Gastroesophageal sphincter (tissue), 4 donors: Measurements from ENCODE around the gene ECI1. TPM values are rescaled to one million over a fixed set of nuclear protein-coding genes. Genes with fewer than 3 reads are reported as not detected.
A peak's percentile ranks its signal among the peaks of the same experiment; 100 is the strongest.

Source experiments
- ATAC-seq: fragments of 150-250 bp; one replicate; pipeline ENCODE4 v1.9.1; 2016; ENCODE audit warnings: mild to moderate bottlenecking, moderate library complexity
- H3K27ac ChIP-seq, 4 donors: fragments of 200-600 bp; sonication (generic) in 3 of 4; 1 replicate in 3 of 4; 2 replicates in 1 of 4; pipeline ENCODE4 v1.5.1; 2016 to 2019
- H3K27me3 ChIP-seq: fragments of 200-600 bp; sonication (generic); one replicate; pipeline ENCODE4 v1.5.1; 2019
- H3K36me3 ChIP-seq, 2 donors: fragments of 200-600 bp; sonication (generic); one replicate each; pipeline ENCODE4 v1.5.1; 2019; ENCODE audit warnings: control low read depth in 1 of 2
- H3K4me1 ChIP-seq, 3 donors: fragments of 200-600 bp; sonication (generic); 1 replicate in 2 of 3; 2 replicates in 1 of 3; pipeline ENCODE4 v1.5.1; 2016 to 2019; ENCODE audit warnings: control low read depth in 2 of 3
- H3K4me3 ChIP-seq, 2 donors: fragments of 200-600 bp; sonication (generic); one replicate each; pipeline ENCODE4 v1.5.1; 2019; ENCODE audit warnings: mild to moderate bottlenecking in 1 of 2, moderate library complexity in 1 of 2
- H3K9me3 ChIP-seq, 3 donors: fragments of 200-600 bp; sonication (generic); one replicate each; pipeline ENCODE4 v1.5.1; 2017 to 2019; ENCODE audit warnings: control low read depth in 2 of 3
- CTCF ChIP-seq, 4 experiments: fragments of 200-600 bp in 2 of 4; fragments of 450-650 bp in 2 of 4; sonication (generic) in 1 of 4; IDR thresholded peaks; one replicate each; pipeline ENCODE4 v1.5.1; 2017 to 2019; ENCODE audit warnings: antibody characterized with exemption in 4 of 4, mild to moderate bottlenecking in 2 of 4, moderate library complexity in 2 of 4
- EP300 ChIP-seq: sonication (generic); formaldehyde crosslinking; IDR thresholded peaks from one replicate; pipeline ENCODE4 v1.6.1; 2017; ENCODE audit warnings: antibody characterized with exemption, mild to moderate bottlenecking
- POLR2A ChIP-seq, 2 donors: fragments of 450-650 bp; IDR thresholded peaks; one replicate each; pipeline ENCODE4 v1.6.1; 2017; ENCODE audit warnings: antibody characterized with exemption in 2 of 2, mild to moderate bottlenecking in 2 of 2, moderate library complexity in 1 of 2
- POLR2AphosphoS5 ChIP-seq: sonication (generic); formaldehyde crosslinking; IDR thresholded peaks from one replicate; pipeline ENCODE4 v1.6.1; 2017; ENCODE audit warnings: antibody characterized with exemption
- WGBS, 2 donors: methylation state at CpG; one replicate each; pipeline ENCODE4 v1.1.5; 2018; ENCODE audit warnings: low coverage in 1 of 2; 5-methylcytosine and 5-hydroxymethylcytosine counted together
- total RNA-seq, 4 donors: library from RNA; depleted of rRNA; stranded (reverse); fragments of >200 nt; gene quantifications; one replicate each; pipeline ENCODE4 v1.1.0, GENCODE V29; 2016

The ECI1 gene
- total RNA-seq, 4 donors from 2014 or later: 41.9 to 85.1 (median 73.8) TPM

DNA sequence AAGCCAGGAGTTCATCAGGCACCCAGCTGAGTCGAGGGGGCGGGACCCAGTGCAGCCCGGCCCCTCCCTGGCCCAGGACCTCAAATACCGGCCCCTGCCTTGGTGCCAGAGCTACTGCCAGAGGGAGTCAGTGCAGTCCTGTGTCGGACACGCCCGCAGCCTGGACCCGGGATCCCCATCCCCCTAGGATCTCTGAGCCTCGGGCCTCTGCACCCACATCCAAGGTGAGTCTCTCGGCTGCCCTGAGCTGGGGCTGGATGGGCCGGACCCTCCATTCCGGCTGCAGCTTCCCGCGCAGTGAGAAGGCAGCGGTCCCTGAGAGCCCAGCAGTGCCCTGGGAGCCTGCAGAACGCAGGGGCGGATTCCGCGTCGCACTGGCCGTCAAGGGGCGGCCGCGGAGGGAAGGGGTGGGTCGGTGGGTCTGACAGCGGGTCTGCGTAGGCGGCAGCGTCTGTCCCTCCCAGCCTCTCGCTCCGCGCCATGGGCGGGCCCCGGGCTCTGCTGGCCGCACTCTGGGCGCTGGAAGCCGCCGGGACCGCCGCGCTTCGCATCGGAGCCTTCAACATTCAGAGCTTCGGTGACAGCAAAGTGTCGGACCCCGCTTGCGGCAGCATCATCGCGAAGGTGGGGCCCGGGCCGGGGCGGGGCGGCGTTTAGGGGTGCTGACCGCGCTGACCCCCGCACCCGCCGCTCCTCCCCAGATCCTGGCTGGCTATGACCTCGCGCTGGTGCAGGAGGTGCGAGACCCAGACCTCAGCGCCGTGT lies 14.9 kb downstream of the ECI1 start, which contains the start of gene DNASE1L2:
DNASE1L2 (plus strand) TSS at position 108 of the 765 bp plus-strand sequence; CDS start at position 481, 373 bp downstream.
- Histone ChIP-seq H3K9me3 (no peaks in the 10 kb centered on the region), H3K36me3 (peaks cover 0 to 64% of the 10 kb centered on the region in 2 donors), H3K27me3 (peaks cover 65% of the 10 kb centered on the region), H3K4me3 (peak within 1 kb of the TSS in 1 of 2 donors; percentile 38), H3K27ac (no peak within 1 kb of the TSS), H3K4me1 (peaks cover 6 to 28% (median 17%) of the 10 kb centered on the region in 3 donors)
- ATAC-seq: peak; percentile 26
- WGBS, 2 donors: no CpG with 5 or more reads among the region's 64 CpGs
- peak; percentile 20 for TF ChIP-seq POLR2AphosphoS5
- TF ChIP-seq EP300: no peak

DNA sequence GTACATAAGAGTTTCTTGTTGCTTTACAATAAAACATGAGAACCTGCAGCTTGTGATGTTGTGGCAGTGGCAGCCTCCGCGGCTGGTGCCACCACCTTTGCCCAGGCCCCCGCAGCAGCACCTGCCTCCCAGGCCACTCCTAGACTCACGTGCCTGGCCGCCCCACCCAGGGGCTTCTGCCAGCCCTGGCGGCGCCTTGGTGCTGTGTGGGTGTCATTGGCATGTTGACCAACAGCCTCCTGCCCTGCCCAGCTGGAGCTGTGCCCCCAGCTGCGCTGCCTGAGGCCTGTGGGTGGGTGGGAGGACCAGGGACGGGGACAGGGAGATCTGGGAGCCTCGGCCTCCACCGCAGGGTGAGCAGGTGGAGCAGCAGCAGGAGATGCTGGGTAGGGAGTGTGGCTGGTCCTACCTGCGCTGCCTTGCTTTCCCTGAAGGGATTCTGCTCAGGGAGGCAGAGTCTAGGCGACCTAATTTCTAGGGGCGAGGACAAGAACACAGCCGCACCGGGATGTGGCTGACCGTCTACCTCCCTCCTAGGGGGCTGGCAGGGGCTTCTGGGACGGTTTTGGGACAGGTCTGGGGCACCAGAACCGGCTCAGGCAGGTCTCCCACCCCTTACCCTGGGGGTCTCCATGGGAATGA lies 15.6 kb downstream of the ECI1 start:
- H3K36me3 ChIP-seq: peaks cover 0 to 66% of the 10 kb centered on the region in 2 donors
- H3K27me3 ChIP-seq: peaks cover 65% of the 10 kb centered on the region
- 76% methylated on average over 4 of the region's 19 CpGs; no CpG with 5 or more reads in 1 of the 2 donors for WGBS, 2 donors

GRCh38 chr16:2235234-2235651 lies 16.1 kb downstream of the ECI1 start:
- Histone ChIP-seq H3K4me3 (no peak overlapping the region), H3K27me3 (peaks cover 65% of the 10 kb centered on the region), H3K27ac (no peak overlapping the region), H3K9me3 (no peaks in the 10 kb centered on the region), H3K4me1 (peaks cover 6 to 28% (median 17%) of the 10 kb centered on the region in 3 donors), H3K36me3 (peaks cover 0 to 67% of the 10 kb centered on the region in 2 donors)
- no peak for ATAC-seq
- WGBS, 2 donors: no CpG with 5 or more reads among the region's 28 CpGs
- TF ChIP-seq CTCF (IDR thresholded peaks at IDR 0.05) (no peak), POLR2A (IDR thresholded peaks at IDR 0.05) (no peak), EP300 (no peak), POLR2AphosphoS5 (no peak)

More for the DNA sequence above, 15.6 kb downstream of the ECI1 start:
- H3K9me3 ChIP-seq: no peaks in the 10 kb centered on the region
- no peak overlapping the region for H3K27ac ChIP-seq
- peaks cover 6 to 28% (median 17%) of the 10 kb centered on the region in 3 donors for H3K4me1 ChIP-seq
- no peak for TF ChIP-seq CTCF (IDR thresholded peaks at IDR 0.05)
- TF ChIP-seq POLR2AphosphoS5: no peak
- TF ChIP-seq POLR2A (IDR thresholded peaks at IDR 0.05): no peak
- TF ChIP-seq EP300: no peak
- no peak overlapping the region for H3K4me3 ChIP-seq
- ATAC-seq: no peak

- Histone ChIP-seq H3K9me3 (no peaks in the 10 kb centered on the region), H3K4me3 (no peak overlapping the region), H3K36me3 (peaks cover 0 to 67% of the 10 kb centered on the region in 2 donors), H3K27ac (no peak overlapping the region), H3K4me1 (peaks cover 6 to 28% (median 17%) of the 10 kb centered on the region in 3 donors), H3K27me3 (peaks cover 65% of the 10 kb centered on the region)
- ATAC-seq: no peak
- TF ChIP-seq CTCF (IDR thresholded peaks at IDR 0.05): no peak
- TF ChIP-seq EP300: no peak
- no peak for TF ChIP-seq POLR2A (IDR thresholded peaks at IDR 0.05)
- WGBS, 2 donors: no CpG with 5 or more reads among the region's 18 CpGs
Measured at GRCh38 chr16:2234813-2235170, 16.6 kb downstream of the ECI1 start.

GRCh38 chr16:2233872-2234812 lies 17.2 kb downstream of the ECI1 start:
- peaks cover 0 to 70% of the 10 kb centered on the region in 2 donors for H3K36me3 ChIP-seq
- no peak overlapping the region for H3K27ac ChIP-seq
- peaks cover 65% of the 10 kb centered on the region for H3K27me3 ChIP-seq
- WGBS, 2 donors: 97% methylated on average over 14 of the region's 51 CpGs; no CpG with 5 or more reads in 1 of the 2 donors
- H3K4me1 ChIP-seq: peaks cover 6 to 28% (median 17%) of the 10 kb centered on the region in 3 donors
- no peak for TF ChIP-seq EP300
- TF ChIP-seq POLR2A (IDR thresholded peaks at IDR 0.05): no peak
- TF ChIP-seq CTCF (IDR thresholded peaks at IDR 0.05): no peak
- H3K4me3 ChIP-seq: no peak overlapping the region
- H3K9me3 ChIP-seq: no peaks in the 10 kb centered on the region
- no peak for ATAC-seq
